ENCODE data around the gene SNX25.

Gene SNX25

GRCh38 chr4:185322803-185323202 is 113.4 kb downstream of the SNX25 start:
- TF ChIP-seq EP300 (IDR thresholded peaks at IDR 0.05; ENCODE audit: borderline replicate concordance): no peak
- no peak for TF ChIP-seq CEBPB (IDR thresholded peaks at IDR 0.05)
- TF ChIP-seq FOXM1 (IDR thresholded peaks at IDR 0.05; ENCODE audit: borderline replicate concordance, low read depth): no peak
- TF ChIP-seq TAF1 (IDR thresholded peaks at IDR 0.05; ENCODE audit: low read depth): no peak
- no peak for TF ChIP-seq EGR1 (IDR thresholded peaks at IDR 0.05)
- TF ChIP-seq REST (IDR thresholded peaks at IDR 0.05; ENCODE audit: low read depth): no peak
- TF ChIP-seq YY1 (IDR thresholded peaks at IDR 0.05; ENCODE audit: low read depth): no peak
- no peak for TF ChIP-seq TCF12 (IDR thresholded peaks at IDR 0.05; ENCODE audit: low read depth)
- no peak for TF ChIP-seq MAX (IDR thresholded peaks at IDR 0.05)
- no peak for TF ChIP-seq NFIC (IDR thresholded peaks at IDR 0.05)
- no peak for TF ChIP-seq CREB1 (IDR thresholded peaks at IDR 0.05; ENCODE audit: low read depth)

GRCh38 chr4:185323606-185324005 is 114.2 kb downstream of the SNX25 start:
- TF ChIP-seq EP300 (IDR thresholded peaks at IDR 0.05; ENCODE audit: borderline replicate concordance) (no peak), EGR1 (IDR thresholded peaks at IDR 0.05) (no peak), RAD21 (IDR thresholded peaks at IDR 0.05; ENCODE audit: low read depth) (no peak), TEAD4 (IDR thresholded peaks at IDR 0.05) (no peak)

GRCh38 chr4:185328586-185328985 is 119.2 kb downstream of the SNX25 start:
- no peak for TF ChIP-seq CREB1 (IDR thresholded peaks at IDR 0.05; ENCODE audit: low read depth)
- no peak for TF ChIP-seq FOXM1 (IDR thresholded peaks at IDR 0.05; ENCODE audit: borderline replicate concordance, low read depth)

- TF ChIP-seq TAF1 (IDR thresholded peaks at IDR 0.05; ENCODE audit: low read depth): no peak
- TF ChIP-seq EGR1 (IDR thresholded peaks at IDR 0.05): no peak
- TF ChIP-seq MAX (IDR thresholded peaks at IDR 0.05): no peak
- TF ChIP-seq NFIC (IDR thresholded peaks at IDR 0.05): no peak
Measured at GRCh38 chr4:185332575-185333464, 123.4 kb downstream of the SNX25 start.

- no peak for TF ChIP-seq TCF12 (IDR thresholded peaks at IDR 0.05; ENCODE audit: low read depth)
- TF ChIP-seq NFIC (IDR thresholded peaks at IDR 0.05): no peak
- no peak for TF ChIP-seq CREB1 (IDR thresholded peaks at IDR 0.05; ENCODE audit: low read depth)
- no peak for TF ChIP-seq EGR1 (IDR thresholded peaks at IDR 0.05)
- no peak for TF ChIP-seq TEAD4 (IDR thresholded peaks at IDR 0.05)
- no peak for TF ChIP-seq RAD21 (IDR thresholded peaks at IDR 0.05; ENCODE audit: low read depth)
- TF ChIP-seq REST (IDR thresholded peaks at IDR 0.05; ENCODE audit: low read depth): no peak
- no peak for TF ChIP-seq ZBTB7A (IDR thresholded peaks at IDR 0.05; ENCODE audit: low read depth)
- no peak for TF ChIP-seq CEBPB (IDR thresholded peaks at IDR 0.05)
- no peak for TF ChIP-seq TAF1 (IDR thresholded peaks at IDR 0.05; ENCODE audit: low read depth)
- TF ChIP-seq MAX (IDR thresholded peaks at IDR 0.05): no peak
- TF ChIP-seq YY1 (IDR thresholded peaks at IDR 0.05; ENCODE audit: low read depth): no peak
- no peak for TF ChIP-seq EP300 (IDR thresholded peaks at IDR 0.05; ENCODE audit: borderline replicate concordance)
- no peak for TF ChIP-seq USF1 (IDR thresholded peaks at IDR 0.05)
- TF ChIP-seq FOXM1 (IDR thresholded peaks at IDR 0.05; ENCODE audit: borderline replicate concordance, low read depth): no peak
Measured at GRCh38 chr4:185334326-185334725, 124.9 kb downstream of the SNX25 start.

- no peak for TF ChIP-seq USF1 (IDR thresholded peaks at IDR 0.05)
- TF ChIP-seq EP300 (IDR thresholded peaks at IDR 0.05; ENCODE audit: borderline replicate concordance): no peak
- TF ChIP-seq FOXM1 (IDR thresholded peaks at IDR 0.05; ENCODE audit: borderline replicate concordance, low read depth): no peak
- no peak for TF ChIP-seq TEAD4 (IDR thresholded peaks at IDR 0.05)
- no peak for TF ChIP-seq NFIC (IDR thresholded peaks at IDR 0.05)
- no peak for TF ChIP-seq EGR1 (IDR thresholded peaks at IDR 0.05)
- no peak for TF ChIP-seq CREB1 (IDR thresholded peaks at IDR 0.05; ENCODE audit: low read depth)
Measured at GRCh38 chr4:185335579-185335978, 126.2 kb downstream of the SNX25 start.

Data from Ishikawa (cell line).